Kidney tubule cell (primary cell): ENCODE measurements around the gene RAD17.
"Not testable (repeated sequence)": the region's sequence is repeated elsewhere in the genome, so short reads cannot be mapped to it uniquely, and the experiment has no call there.

Source experiments
- DNase-seq: peaks from one replicate; pipeline ENCODE4 v3.0.0-alpha.2; 2018; ENCODE audit warnings: low spot score

Gene RAD17

GRCh38 chr5:69369340-69370121 is at the start of gene RAD17, which contains the start of the genes AK6 and TAF9:
RAD17 (plus strand) TSS chr5:69369818; CDS start chr5:69372209, 2,391 bp downstream.
AK6 (minus strand) TSS chr5:69369520; CDS start chr5:69369490, 30 bp downstream.
TAF9 (minus strand) TSS chr5:69369520; CDS start chr5:69365737, 3,783 bp downstream.
- peak; percentile 93 for DNase-seq

- no peak for DNase-seq
These were observed 43.3 kb upstream of the RAD17 start for GRCh38 chr5:69326365-69326764.

GRCh38 chr5:69329905-69330489 is 39.6 kb upstream of the RAD17 start:
- DNase-seq: peak; percentile 35

- peak; percentile 50 for DNase-seq
These were observed 37.8 kb upstream of the RAD17 start for GRCh38 chr5:69331528-69332445.

GRCh38 chr5:69333668-69334315 is 35.8 kb upstream of the RAD17 start:
- not testable (repeated sequence) for DNase-seq

- DNase-seq: peak; percentile 82
These were observed 34.8 kb upstream of the RAD17 start for GRCh38 chr5:69334793-69335268.

GRCh38 chr5:69335341-69335935 is 34.2 kb upstream of the RAD17 start:
- DNase-seq: no peak

GRCh38 chr5:69341520-69342161 is 28.0 kb upstream of the RAD17 start:
- DNase-seq: no peak

GRCh38 chr5:69343083-69343482 is 26.5 kb upstream of the RAD17 start:
- DNase-seq: no peak

GRCh38 chr5:69350664-69351063 is 19.0 kb upstream of the RAD17 start:
- no peak for DNase-seq

- DNase-seq: no peak
These were observed 9.9 kb upstream of the RAD17 start for GRCh38 chr5:69359699-69360098.

GRCh38 chr5:69360442-69360841 is 9.2 kb upstream of the RAD17 start:
- no peak for DNase-seq

GRCh38 chr5:69364414-69364813 is 5.2 kb upstream of the RAD17 start:
- no peak for DNase-seq

GRCh38 chr5:69364850-69365249 is 4.8 kb upstream of the RAD17 start:
- no peak for DNase-seq

- no peak for DNase-seq
These were observed 1.8 kb upstream of the RAD17 start for GRCh38 chr5:69367697-69368279.

GRCh38 chr5:69368458-69369339 is 919 bp upstream of the RAD17 start:
- no peak for DNase-seq

GRCh38 chr5:69370335-69370734 is 717 bp downstream of the RAD17 start:
- not testable (repeated sequence) for DNase-seq

GRCh38 chr5:69372394-69372793 is 2.8 kb downstream of the RAD17 start:
- DNase-seq: no peak

GRCh38 chr5:69374911-69375446 is 5.4 kb downstream of the RAD17 start:
- no peak for DNase-seq
